Stimulated activated effector memory CD8-positive, alpha-beta T cell treated with anti-CD3 and anti-CD28 coated beads, Interleukin-12 subunit alpha, Interleukin-12 subunit beta, amount 100 ng/mL, for 72 hours (primary cell): ENCODE results near the gene RIMS4.

Experiments used
- ATAC-seq: fragments of 150-1000 bp; cut with Tn5 transposase; 2 replicates; pipeline ENCODE4 v1.10.0; 2021
- DNase-seq, 2 donors: peaks; one replicate each; pipeline ENCODE4 v3.0.0; 2021 to 2022; ENCODE audit warnings: low spot score in 2 of 2
- H3K27ac Mint-ChIP-seq: one replicate; pipeline ENCODE4 v1.8.0; 2022; ENCODE audit warnings: mild to moderate bottlenecking, mixed read lengths
- H3K36me3 Mint-ChIP-seq: one replicate; pipeline ENCODE4 v1.8.0; 2022; ENCODE audit warnings: mild to moderate bottlenecking, mixed read lengths
- H3K4me1 Mint-ChIP-seq: one replicate; pipeline ENCODE4 v1.8.0; 2022; ENCODE audit warnings: mixed read lengths
- H3K4me3 Mint-ChIP-seq: one replicate; pipeline ENCODE4 v1.8.0; 2022; ENCODE audit warnings: mild to moderate bottlenecking, mixed read lengths
- H3K9me3 Mint-ChIP-seq: one replicate; pipeline ENCODE4 v1.8.0; 2022; ENCODE audit warnings: mixed read lengths

The RIMS4 gene

GRCh38 chr20:44747166-44748004 is 63.0 kb downstream of the RIMS4 start:
- H3K27ac Mint-ChIP-seq, result no peak overlapping the region
- DNase-seq (peak; percentile 44 to 82), ATAC-seq (peak; percentile 51)
- H3K36me3 Mint-ChIP-seq, result peaks cover 4% of the 10 kb centered on the region
- no peaks in the 10 kb centered on the region for H3K9me3 Mint-ChIP-seq
- H3K4me1 Mint-ChIP-seq, result peaks cover 23% of the 10 kb centered on the region
- peak overlapping the region; percentile 36 for H3K4me3 Mint-ChIP-seq

GRCh38 chr20:44746367-44747165 is 63.8 kb downstream of the RIMS4 start:
- Mint-ChIP-seq H3K9me3 (no peaks in the 10 kb centered on the region), H3K4me1 (peaks cover 23% of the 10 kb centered on the region), H3K27ac (no peak overlapping the region), H3K4me3 (peak overlapping the region; percentile 36), H3K36me3 (peaks cover 4% of the 10 kb centered on the region)
- ATAC-seq (no peak), DNase-seq (no peak)

GRCh38 chr20:44745598-44746366 is 64.6 kb downstream of the RIMS4 start, which contains the start of gene KCNK15:
Gene KCNK15 (plus strand): TSS chr20:44745865. CDS start chr20:44745911, 46 bp downstream.
- peaks cover 4% of the 10 kb centered on the region for H3K36me3 Mint-ChIP-seq
- DNase-seq, result peak; percentile 23 to 63
- no peak within 1 kb of the TSS for H3K27ac Mint-ChIP-seq
- ATAC-seq, result peak; percentile 72
- peak within 1 kb of the TSS; percentile 36 for H3K4me3 Mint-ChIP-seq
- peaks cover 23% of the 10 kb centered on the region for H3K4me1 Mint-ChIP-seq
- no peaks in the 10 kb centered on the region for H3K9me3 Mint-ChIP-seq

GRCh38 chr20:44745122-44745597 is 65.2 kb downstream of the RIMS4 start:
- Mint-ChIP-seq H3K27ac (no peak overlapping the region), H3K4me3 (peak overlapping the region; percentile 36), H3K36me3 (peaks cover 4% of the 10 kb centered on the region), H3K9me3 (no peaks in the 10 kb centered on the region), H3K4me1 (peaks cover 23% of the 10 kb centered on the region)
- ATAC-seq (no peak), DNase-seq (no peak)

GRCh38 chr20:44743916-44744655 is 66.3 kb downstream of the RIMS4 start:
- ATAC-seq, result no peak
- H3K27ac Mint-ChIP-seq, result no peak overlapping the region
- H3K4me1 Mint-ChIP-seq, result peaks cover 23% of the 10 kb centered on the region
- H3K36me3 Mint-ChIP-seq, result peaks cover 4% of the 10 kb centered on the region
- H3K9me3 Mint-ChIP-seq, result no peaks in the 10 kb centered on the region
- DNase-seq, result no peak
- no peak overlapping the region for H3K4me3 Mint-ChIP-seq

GRCh38 chr20:44743080-44743701 is 67.2 kb downstream of the RIMS4 start:
- Mint-ChIP-seq H3K4me1 (peaks cover 23% of the 10 kb centered on the region), H3K27ac (no peak overlapping the region), H3K4me3 (no peak overlapping the region), H3K9me3 (no peaks in the 10 kb centered on the region), H3K36me3 (peaks cover 4% of the 10 kb centered on the region)
- no peak for ATAC-seq
- no peak for DNase-seq

- DNase-seq, result no peak
- H3K27ac Mint-ChIP-seq, result peak overlapping the region; percentile 23
- H3K4me3 Mint-ChIP-seq, result no peak overlapping the region
- no peak for ATAC-seq
- no peaks in the 10 kb centered on the region for H3K9me3 Mint-ChIP-seq
- H3K4me1 Mint-ChIP-seq, result peaks cover 21% of the 10 kb centered on the region
- peaks cover 4% of the 10 kb centered on the region for H3K36me3 Mint-ChIP-seq
Observed at GRCh38 chr20:44742304-44743079, 67.9 kb downstream of the RIMS4 start.

- H3K4me3 Mint-ChIP-seq, result no peak overlapping the region
- H3K27ac Mint-ChIP-seq, result no peak overlapping the region
- ATAC-seq (no peak), DNase-seq (no peak)
- peaks cover 3% of the 10 kb centered on the region for H3K9me3 Mint-ChIP-seq
- H3K36me3 Mint-ChIP-seq, result no peaks in the 10 kb centered on the region
- peaks cover 14% of the 10 kb centered on the region for H3K4me1 Mint-ChIP-seq
Observed at GRCh38 chr20:44739942-44740341, 70.4 kb downstream of the RIMS4 start.

GRCh38 chr20:44738813-44739477 is 71.4 kb downstream of the RIMS4 start:
- ATAC-seq (peak; percentile 67), DNase-seq (peak in 1 of 2 donors; percentile 64)
- Mint-ChIP-seq H3K4me1 (peaks cover 11% of the 10 kb centered on the region), H3K27ac (no peak overlapping the region), H3K9me3 (peaks cover 3% of the 10 kb centered on the region), H3K4me3 (peak overlapping the region; percentile 29), H3K36me3 (no peaks in the 10 kb centered on the region)

GRCh38 chr20:44737116-44737515 is 73.2 kb downstream of the RIMS4 start:
- no peak for ATAC-seq

GRCh38 chr20:44736170-44737021 is 74.0 kb downstream of the RIMS4 start:
- Mint-ChIP-seq H3K4me1 (peaks cover 19% of the 10 kb centered on the region), H3K4me3 (peak overlapping the region; percentile 49), H3K27ac (peak overlapping the region; percentile 60), H3K9me3 (peaks cover 3% of the 10 kb centered on the region), H3K36me3 (no peaks in the 10 kb centered on the region)
- ATAC-seq (peak; percentile 68), DNase-seq (no peak)

More at GRCh38 chr20:44737116-44737515, 73.2 kb downstream of the RIMS4 start:
- H3K4me3 Mint-ChIP-seq, result no peak overlapping the region
- no peaks in the 10 kb centered on the region for H3K36me3 Mint-ChIP-seq
- peak overlapping the region; percentile 60 for H3K27ac Mint-ChIP-seq
- H3K4me1 Mint-ChIP-seq, result peaks cover 19% of the 10 kb centered on the region
- peaks cover 3% of the 10 kb centered on the region for H3K9me3 Mint-ChIP-seq
- DNase-seq, result no peak

GRCh38 chr20:44735816-44736169 is 74.6 kb downstream of the RIMS4 start:
- Mint-ChIP-seq H3K4me3 (peak overlapping the region; percentile 49), H3K27ac (no peak overlapping the region), H3K36me3 (no peaks in the 10 kb centered on the region), H3K4me1 (peaks cover 19% of the 10 kb centered on the region), H3K9me3 (peaks cover 3% of the 10 kb centered on the region)
- DNase-seq (no peak), ATAC-seq (no peak)
